WI38 (cell line): Measurements from ENCODE around the gene ZNF609.

Experiments
- H3K4me3 ChIP-seq: 2 replicates; pipeline ENCODE4 v1.5.1; 2011; ENCODE audit warnings: low read depth, mild to moderate bottlenecking, control low read depth, low read length
- TF ChIP-seq, protein P1 (sequence below): IDR thresholded peaks from 2 replicates; pipeline ENCODE4 v1.5.1; 2012; ENCODE audit warnings: low read depth, mild to moderate bottlenecking, control low read depth, low read length

Gene ZNF609

DNA sequence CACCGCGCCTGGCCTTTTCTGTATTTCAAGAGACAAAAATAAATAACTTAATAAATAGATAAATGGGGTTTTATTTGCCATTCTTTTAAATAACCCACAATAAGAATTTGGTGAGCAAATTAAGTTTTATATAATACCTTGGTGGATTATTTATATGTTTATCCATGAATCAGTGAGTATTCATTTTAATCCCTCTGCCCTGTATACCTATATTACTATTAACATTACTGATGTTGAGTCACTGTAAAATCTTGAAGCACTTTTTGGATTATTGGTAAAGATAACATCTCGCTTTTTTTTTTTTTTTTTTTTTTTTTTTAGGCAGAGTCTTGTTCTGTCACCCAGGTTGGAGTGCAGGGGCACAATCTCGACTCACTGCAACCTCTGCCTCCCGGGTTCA lies 154.1 kb downstream of the ZNF609 start:
- TF ChIP-seq, protein P1, sequence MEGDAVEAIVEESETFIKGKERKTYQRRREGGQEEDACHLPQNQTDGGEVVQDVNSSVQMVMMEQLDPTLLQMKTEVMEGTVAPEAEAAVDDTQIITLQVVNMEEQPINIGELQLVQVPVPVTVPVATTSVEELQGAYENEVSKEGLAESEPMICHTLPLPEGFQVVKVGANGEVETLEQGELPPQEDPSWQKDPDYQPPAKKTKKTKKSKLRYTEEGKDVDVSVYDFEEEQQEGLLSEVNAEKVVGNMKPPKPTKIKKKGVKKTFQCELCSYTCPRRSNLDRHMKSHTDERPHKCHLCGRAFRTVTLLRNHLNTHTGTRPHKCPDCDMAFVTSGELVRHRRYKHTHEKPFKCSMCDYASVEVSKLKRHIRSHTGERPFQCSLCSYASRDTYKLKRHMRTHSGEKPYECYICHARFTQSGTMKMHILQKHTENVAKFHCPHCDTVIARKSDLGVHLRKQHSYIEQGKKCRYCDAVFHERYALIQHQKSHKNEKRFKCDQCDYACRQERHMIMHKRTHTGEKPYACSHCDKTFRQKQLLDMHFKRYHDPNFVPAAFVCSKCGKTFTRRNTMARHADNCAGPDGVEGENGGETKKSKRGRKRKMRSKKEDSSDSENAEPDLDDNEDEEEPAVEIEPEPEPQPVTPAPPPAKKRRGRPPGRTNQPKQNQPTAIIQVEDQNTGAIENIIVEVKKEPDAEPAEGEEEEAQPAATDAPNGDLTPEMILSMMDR, result no peak
- H3K4me3 ChIP-seq, result no peak overlapping the region

DNA sequence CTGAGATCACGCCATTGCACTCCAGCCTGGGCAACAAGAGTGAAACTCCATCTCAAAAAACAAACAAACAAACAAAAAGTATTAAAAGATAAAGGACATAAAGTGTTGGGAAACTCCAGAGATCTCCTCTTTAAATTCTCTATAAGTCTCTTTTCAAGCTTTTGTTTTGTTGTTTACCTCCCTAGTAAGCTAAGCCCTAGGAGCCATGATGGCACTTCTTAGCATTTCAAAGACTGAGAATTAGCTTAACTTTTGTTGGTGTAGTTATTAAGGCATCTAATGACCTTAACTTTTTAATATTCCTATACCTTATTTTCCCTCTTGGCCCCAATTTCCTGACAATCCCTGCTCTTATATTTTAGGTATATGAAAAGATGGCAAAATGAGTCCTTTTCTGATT lies 157.3 kb downstream of the ZNF609 start:
- TF ChIP-seq, protein P1, result no peak
- no peak overlapping the region for H3K4me3 ChIP-seq

DNA sequence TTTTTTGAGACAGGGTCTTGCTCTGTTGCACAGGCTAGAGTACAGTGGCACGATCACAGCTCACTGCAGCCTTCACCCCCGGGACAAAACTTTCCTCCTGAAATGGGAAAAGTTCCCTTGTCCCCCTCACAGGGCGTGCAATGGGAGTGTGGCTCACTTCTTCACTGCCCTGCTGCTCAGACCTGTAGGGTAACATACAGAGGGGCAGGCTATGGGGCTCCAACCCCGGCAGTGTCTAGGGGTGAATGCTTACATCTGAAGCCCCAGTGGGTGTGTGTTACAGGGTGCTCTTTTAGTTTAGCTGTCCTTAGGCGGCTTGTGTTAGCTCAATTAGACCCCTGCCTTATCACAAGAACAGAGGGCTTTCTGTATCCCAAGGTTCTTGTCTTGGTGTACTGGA lies 157.8 kb downstream of the ZNF609 start:
- TF ChIP-seq, protein P1, result no peak
- no peak overlapping the region for H3K4me3 ChIP-seq

DNA sequence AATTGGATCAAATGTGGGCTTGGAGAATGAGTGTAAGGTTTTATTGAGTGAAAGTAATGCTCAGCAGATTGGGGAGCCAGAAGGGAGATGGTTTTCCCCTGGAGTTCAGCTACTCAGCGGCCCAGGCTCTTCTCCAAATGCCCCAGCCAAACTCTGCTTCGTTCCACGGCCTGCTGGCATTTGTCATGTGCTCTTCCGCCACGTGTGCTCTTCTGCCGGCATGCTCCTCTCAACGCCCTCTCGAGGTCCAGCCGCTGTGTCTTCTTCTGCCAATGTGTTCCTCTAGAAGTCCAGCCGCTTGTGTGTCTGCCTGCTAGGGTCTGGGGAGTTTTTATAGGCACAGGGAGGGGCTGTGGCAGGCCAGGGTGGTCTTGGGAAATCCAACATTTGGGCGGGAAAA lies 158.2 kb downstream of the ZNF609 start:
- H3K4me3 ChIP-seq, result no peak overlapping the region
- TF ChIP-seq, protein P1, result no peak

DNA sequence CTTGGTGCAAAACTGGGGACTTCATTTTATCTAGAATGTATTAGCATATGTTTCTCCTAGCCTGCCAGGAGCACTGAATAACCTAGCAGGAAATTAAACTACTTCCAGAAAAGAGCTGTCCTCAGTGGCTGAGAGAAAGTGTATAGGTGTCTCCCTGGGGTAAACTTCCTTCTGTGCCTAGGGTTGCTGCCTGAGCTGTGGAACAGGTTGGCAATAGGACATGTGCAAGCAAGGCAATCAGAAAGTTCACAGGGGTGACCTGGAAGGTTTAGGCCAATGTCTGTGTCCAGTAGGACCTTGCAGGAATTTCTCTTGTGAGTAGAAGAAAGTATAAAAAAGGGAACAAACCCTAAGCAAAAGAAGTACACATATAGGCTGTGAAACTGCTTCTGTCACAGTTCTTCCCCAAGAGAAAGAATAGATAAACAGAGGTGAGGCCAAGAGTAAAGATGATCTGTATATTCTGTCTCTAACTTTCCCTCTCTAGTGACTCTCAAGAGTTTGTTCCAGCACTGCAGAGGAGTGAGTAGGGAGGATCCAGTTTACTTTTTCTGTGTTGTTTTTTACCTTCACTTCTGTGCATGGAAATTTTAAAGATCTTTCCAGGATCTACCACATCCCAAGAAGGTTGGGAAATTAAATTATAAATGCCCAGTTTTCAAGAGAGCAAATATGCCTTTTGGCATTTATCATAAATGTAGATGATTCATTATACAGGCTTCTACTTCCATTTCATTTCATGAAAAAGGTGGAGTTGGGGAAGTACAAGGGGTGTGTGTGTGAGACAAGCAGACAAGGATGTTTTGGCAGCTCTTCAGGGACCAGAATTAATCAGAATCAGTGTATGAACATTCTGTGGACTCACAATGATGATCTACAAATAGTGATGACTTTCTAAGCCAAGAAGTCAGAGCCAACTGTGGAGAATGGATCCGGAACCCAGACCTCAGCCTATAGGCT lies 159.8 kb downstream of the ZNF609 start:
- TF ChIP-seq, protein P1, result no peak
- H3K4me3 ChIP-seq, result no peak overlapping the region

DNA sequence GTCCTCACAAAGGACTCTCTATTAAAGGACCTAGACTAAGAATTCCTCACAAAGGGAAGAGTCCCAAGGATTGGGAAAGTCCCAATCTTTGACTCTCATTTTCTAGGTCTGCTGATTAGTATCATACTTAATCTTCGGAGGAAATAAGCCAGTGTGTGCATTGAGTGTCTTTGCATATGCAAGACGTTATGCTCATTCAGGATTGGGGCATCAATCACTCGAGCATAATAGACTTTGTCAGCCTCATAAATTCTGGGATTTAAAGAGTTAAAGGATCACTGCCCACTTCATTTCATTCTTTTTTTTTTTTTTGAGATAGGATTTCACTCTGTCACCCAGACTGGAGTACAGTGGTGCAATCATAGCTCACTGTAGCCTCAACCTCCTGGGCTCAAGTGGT lies 160.7 kb downstream of the ZNF609 start:
- TF ChIP-seq, protein P1, result no peak
- no peak overlapping the region for H3K4me3 ChIP-seq
